ENCODE measurements around the gene CCNQ. TPM values are rescaled to one million over a fixed set of nuclear protein-coding genes. Genes with fewer than 3 reads are reported as not detected.

CCNQ gene
- total and polyA plus RNA-seq, 8 donors, result 10.8 to 18.7 (median 13.6) TPM

DNA sequence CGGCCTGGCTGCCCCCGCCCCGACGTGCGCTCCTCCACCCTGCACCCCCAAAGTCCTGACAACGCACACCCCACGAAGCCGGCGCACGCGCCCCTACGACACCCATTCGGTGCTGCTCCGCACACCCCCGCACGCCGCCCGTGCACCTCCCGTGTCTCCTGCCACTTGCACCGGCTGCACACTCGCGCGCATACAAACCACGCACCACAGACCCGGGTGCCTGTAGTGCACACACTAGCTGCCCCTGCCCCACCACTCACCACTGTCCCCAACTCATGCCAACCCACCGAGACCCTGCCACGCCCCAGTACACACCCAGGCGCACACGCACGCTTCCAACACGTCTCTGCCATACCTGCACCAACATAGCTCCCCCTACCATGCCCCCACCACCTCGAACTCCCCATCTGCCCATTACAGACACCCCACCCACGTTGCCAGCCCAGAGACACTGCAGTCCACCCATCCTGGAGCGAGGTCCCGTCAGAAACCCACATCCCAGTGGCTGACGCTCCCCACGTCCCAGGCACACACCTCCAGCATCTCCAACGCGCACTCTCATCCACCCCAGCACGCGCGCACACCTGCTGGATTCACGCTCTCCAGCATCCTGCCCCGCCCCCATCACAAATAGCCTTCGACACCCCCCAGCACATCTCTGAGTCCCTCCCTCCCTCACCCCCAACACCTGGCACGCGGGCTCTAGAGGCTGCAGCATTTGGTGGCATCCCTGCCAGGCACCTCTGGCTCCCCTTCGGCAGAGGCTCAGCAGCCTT is 43.9 kb upstream of the CCNQ start:
- Histone ChIP-seq H3K9me3 (no peaks in the 10 kb centered on the region), H3K4me3 (no peak overlapping the region), H3K27ac (no peak overlapping the region), H3K36me3 (no peaks in the 10 kb centered on the region), H3K27me3 (peaks cover 49 to 82% of the 10 kb centered on the region in 2 donors), H3K4me1 (peaks cover 0 to 5% of the 10 kb centered on the region in 2 donors)
- no peak for ATAC-seq
- no peak for TF ChIP-seq CTCF (IDR thresholded peaks at IDR 0.05)
- DNase-seq, result no peak
- intact Hi-C loops (cut with DNase I), result no loop called here

DNA sequence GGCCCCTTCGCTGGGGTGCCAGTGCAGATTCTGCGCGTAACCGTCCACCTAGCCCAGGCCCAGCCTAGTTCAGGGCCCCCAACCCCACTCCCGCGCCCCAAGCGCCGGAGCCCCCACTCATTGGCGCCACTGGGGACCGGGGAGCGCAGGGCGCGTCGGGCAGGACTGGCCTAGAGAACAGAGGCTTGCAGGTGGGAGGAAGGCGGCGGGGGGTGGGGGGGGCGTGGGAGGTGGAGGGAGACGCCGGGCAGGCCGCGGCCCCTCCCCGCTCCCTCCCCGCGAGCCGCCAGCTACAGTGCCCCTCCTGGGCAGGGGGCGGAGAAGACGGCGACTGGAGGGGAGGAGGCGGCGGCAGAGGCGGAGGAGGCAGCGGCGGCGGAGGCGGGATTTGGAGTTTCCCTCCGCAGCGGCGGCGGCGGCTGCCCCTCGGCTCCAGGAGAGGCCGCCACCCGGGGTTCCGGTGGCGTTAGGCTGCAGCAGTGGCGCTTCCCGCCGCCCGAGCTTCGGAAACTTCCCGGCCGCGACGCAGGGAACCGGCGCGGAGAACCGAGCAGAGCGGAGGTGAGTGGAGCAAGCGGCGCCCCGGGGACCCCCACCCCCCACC is 43.2 kb upstream of the CCNQ start:
- no peak overlapping the region for H3K4me3 ChIP-seq

DNA sequence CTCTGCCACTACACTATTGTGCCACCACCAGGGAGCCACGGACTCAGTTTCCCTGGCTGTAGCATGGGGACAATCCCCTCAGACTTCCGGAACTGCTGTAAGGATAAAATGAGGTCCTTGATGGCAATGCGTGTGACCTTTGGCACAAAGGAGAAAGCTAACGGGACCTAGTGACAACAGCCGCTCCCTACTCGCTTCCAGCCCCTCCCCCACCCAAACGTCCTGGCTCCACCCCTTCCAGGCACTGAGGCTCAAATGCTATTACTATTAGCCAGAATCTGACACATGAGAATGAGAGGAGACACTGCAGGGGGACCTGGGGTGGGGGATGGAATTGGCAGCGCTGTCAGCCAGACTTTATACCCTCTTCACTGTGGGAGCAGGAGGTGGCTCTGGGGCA is 42.7 kb upstream of the CCNQ start:
- H3K27ac ChIP-seq, result no peak overlapping the region
- ATAC-seq (no peak), DNase-seq (no peak)
- no peaks in the 10 kb centered on the region for H3K36me3 ChIP-seq
- intact Hi-C loops (cut with DNase I), result no loop called here
- H3K4me1 ChIP-seq, result no peaks in the 10 kb centered on the region
- no peak overlapping the region for H3K4me3 ChIP-seq
- H3K27me3 ChIP-seq, result peaks cover 39 to 70% of the 10 kb centered on the region in 2 donors
- TF ChIP-seq CTCF (IDR thresholded peaks at IDR 0.05), result no peak
- no peaks in the 10 kb centered on the region for H3K9me3 ChIP-seq

More for the DNA sequence above, 43.2 kb upstream of the CCNQ start:
- ATAC-seq (no peak), DNase-seq (no peak)
- H3K36me3 ChIP-seq, result no peaks in the 10 kb centered on the region
- H3K4me1 ChIP-seq, result peaks cover 0 to 2% of the 10 kb centered on the region in 2 donors
- no peak for TF ChIP-seq CTCF (IDR thresholded peaks at IDR 0.05)
- H3K9me3 ChIP-seq, result no peaks in the 10 kb centered on the region
- intact Hi-C loops (cut with DNase I), result no loop called here
- H3K27ac ChIP-seq, result no peak overlapping the region
- H3K27me3 ChIP-seq, result peaks cover 43 to 75% of the 10 kb centered on the region in 2 donors

- intact Hi-C loops (cut with DNase I), result no loop called here
- ATAC-seq, result no peak
- Histone ChIP-seq H3K4me1 (no peaks in the 10 kb centered on the region), H3K4me3 (no peak overlapping the region), H3K36me3 (no peaks in the 10 kb centered on the region), H3K27me3 (peaks cover 32 to 63% of the 10 kb centered on the region in 2 donors), H3K27ac (no peak overlapping the region), H3K9me3 (no peaks in the 10 kb centered on the region)
- TF ChIP-seq CTCF (IDR thresholded peaks at IDR 0.05), result no peak
- no peak for DNase-seq
Observed at GRCh38 chrX:153640736-153641575, 42.0 kb upstream of the CCNQ start.
